Right renal pelvis (tissue), 4 donors: ENCODE measurements around the gene WDFY2. TPM values are rescaled to one million over a fixed set of nuclear protein-coding genes. Genes with fewer than 3 reads are reported as not detected.

Source experiments
- DNase-seq, 4 donors: peaks; one replicate each; pipeline ENCODE4 v3.0.0-alpha.2; 2013; ENCODE audit warnings: low read depth in 4 of 4, low spot score in 3 of 4, missing footprints in 1 of 4
- polyA plus RNA-seq, 4 donors: library from polyadenylated mRNA; unstranded; fragments of 120-200 nt; gene quantifications; one replicate each; pipeline ENCODE4 v1.2.1, GENCODE V29; 2013; ENCODE audit not compliant: insufficient read length in 4 of 4

Gene WDFY2
- polyA plus RNA-seq, 4 donors, result 11.3 to 15.0 (median 12.5) TPM

- DNase-seq, result no peak
Measured at GRCh38 chr13:51806566-51806965, 222.3 kb downstream of the WDFY2 start.

DNA sequence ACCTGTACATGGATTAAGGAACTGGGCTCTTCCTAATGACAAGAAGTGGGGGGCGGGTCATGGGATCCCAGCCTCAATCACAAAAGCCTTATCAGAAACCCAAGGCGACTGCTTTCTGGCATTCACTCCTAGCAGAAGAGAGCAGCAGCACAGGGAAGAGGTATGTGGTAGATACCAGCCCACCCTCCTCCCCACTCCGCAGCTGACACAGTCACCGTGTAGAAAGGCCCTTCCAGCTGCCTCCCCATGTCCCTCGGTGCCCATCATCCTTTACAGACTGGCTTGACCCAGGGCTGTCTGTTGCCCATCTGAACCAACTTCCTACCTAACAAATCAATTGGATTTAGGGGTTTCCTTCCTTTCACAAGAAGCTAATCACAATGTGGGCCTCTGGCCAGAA, 222.8 kb downstream of the WDFY2 start:
- DNase-seq, result no peak

DNA sequence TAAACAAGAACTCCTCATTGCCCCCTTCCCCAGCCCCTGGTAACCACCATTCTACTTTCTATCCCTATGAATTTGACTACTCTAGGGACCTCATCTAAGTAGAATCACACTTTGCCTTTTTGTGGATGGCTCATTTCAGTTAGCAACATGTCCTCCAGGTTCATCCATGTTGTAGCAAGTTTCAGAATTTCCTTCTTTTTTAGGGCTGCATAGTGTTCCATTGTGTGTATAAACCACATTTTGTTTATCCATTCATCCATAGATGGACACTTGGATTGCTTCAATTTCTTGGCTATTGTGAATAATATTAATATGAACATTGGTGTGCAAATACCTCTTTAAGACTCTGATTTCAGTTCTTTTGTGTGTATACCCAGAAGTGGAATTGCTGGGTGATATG, 224.5 kb downstream of the WDFY2 start:
- DNase-seq, result no peak

DNA sequence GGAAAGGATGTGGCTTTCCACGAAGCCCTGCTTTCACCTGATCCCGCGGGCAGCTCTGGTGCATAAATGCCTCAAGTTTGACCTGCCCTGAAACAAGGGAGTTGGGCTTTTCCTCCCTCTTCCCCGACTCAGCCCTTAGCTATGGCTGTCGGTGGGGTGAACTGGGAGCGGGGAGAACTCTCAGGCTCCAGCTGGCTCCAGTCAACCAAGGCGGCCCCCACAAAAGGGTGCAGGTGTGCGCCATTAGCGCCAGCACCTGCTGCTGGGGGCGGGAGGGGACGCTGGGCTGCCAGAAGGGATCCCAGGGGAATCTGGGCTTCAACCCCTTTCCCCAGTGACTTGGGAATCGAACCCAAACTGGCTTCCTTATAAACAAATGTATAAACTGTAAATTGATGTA, 226.8 kb downstream of the WDFY2 start:
- DNase-seq, result no peak

DNA sequence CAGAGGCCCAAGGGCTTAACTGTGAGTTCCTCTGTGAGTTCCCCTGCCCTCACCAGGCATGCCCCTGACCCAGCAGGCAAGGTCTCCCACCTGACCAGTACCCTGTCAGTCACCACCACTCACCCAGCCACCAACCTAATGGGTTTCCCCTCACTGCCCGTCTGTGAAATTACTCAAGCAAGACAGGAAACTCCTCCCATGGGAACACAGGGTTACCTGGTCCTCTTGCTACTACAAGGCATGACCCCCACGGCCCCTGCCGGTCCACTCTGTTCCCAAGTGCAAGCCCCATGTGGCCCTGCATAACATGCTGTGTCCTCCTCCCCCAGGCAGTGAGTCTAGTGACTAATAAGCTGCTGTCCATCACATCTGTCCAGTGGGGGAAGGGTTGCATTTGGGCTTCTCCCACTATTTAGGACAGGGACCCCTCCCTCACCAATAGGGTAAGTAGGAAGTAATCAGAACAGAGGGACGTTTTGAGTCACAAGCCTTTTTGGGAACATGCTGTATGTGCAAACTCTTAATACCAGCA, 227.7 kb downstream of the WDFY2 start:
- DNase-seq, result no peak

DNA sequence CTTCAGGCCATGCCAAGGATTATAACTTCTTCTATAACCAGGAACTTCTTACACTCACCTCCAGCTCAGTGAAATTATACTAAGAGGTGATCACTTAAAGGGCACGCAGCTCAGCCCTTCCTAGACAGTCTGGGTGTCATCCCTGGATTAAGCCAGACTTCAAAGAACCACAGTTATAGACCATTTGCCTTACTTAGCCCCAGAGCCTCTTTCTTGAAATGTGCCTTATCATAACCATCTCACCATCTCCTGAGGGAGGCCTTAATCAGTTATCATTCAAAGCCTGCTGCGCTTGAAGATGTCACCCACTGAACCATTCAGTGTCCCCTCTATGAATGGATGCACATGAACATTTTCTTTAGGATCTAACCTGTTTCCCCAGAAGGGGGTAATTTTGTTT, 229.8 kb downstream of the WDFY2 start:
- DNase-seq, result no peak

GRCh38 chr13:51814825-51815650, 230.8 kb downstream of the WDFY2 start:
- DNase-seq, result peak in 1 of 4 donors; percentile 44

DNA sequence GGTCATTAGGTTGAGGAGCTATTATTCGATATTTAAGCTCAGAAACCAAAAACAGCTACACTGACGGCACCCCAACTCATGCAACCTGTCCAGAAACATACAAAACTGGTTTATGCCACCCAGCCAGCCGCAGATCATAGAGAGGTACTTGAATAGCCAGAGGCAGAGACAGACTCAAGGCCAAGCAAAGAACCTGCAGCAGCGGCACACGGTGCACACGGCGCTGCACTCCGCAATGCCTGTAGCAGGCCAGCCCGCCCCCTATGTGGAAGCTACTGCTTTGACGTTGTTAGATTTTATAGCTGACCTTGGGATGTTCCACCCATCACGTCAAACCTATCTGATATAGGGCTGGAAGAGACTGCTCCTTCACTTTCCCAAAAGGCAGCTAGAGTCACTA, 231.6 kb downstream of the WDFY2 start:
- no peak for DNase-seq

DNA sequence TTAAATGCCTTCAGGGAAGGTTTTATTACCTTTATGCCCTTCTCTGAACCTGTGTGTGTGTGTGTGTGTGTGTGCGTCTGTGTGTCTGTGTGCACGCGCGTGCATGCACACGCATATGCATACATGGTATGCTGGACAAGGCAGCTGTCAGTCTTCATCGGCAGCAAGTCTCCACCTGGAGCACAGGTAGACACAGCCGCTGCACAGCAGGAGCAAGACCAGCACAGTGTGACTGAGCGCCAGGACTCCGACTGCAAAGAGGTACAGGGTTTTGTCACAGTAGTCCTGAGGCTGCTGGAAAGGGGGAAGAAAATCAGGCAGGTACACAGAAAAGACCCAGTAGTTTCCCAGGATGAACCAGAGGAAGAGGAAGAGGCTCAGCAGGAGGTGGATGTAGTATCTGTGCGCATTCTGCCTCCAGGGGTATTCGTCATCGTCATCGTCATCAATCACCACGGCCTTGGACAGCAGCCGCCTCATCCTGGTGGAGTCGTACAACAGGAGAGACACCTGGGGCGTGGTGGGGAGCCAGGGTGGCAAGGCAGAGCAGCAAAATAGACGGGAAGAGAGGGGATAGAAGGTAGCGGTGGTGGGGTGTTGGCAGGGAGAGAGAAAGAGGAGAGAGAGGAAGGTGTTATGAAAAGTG, 232.5 kb downstream of the WDFY2 start:
- no peak for DNase-seq

Other genes with a start within 250 kb of the WDFY2 start
- gene SERPINE3, start 244.8 kb upstream of the WDFY2 start, polyA plus RNA-seq, result under 1 TPM; 0.20 to 0.40 (median 0.27) TPM
- 10 to 100 TPM; 32.1 to 43.2 (median 39.3) TPM for gene INTS6, start 131.4 kb upstream of the WDFY2 start, polyA plus RNA-seq
- 10 to 100 TPM; 19.3 to 22.7 (median 22.2) TPM for gene DHRS12, start 219.7 kb downstream of the WDFY2 start, polyA plus RNA-seq